Endothelial cell of umbilical vein (primary cell): Measurements from ENCODE around the gene RFC2.

ENCODE experiments used
- GATA2 ChIP-seq: IDR thresholded peaks from 2 replicates; pipeline ENCODE4 v1.7.0; 2011; ENCODE audit warnings: low read depth, mild to moderate bottlenecking, moderate library complexity, mixed read lengths, low read length; ENCODE audit not compliant: insufficient read length, insufficient read depth
- MYC ChIP-seq: IDR thresholded peaks from one replicate; pipeline ENCODE4 v1.6.1; 2011; ENCODE audit warnings: mild to moderate bottlenecking, low read depth, low read length
- POLR2A ChIP-seq: IDR thresholded peaks from 2 replicates; pipeline ENCODE4 v1.6.1; 2012; ENCODE audit warnings: low read depth, mild to moderate bottlenecking, control low read depth, low read length
- POLR2AphosphoS5 ChIP-seq: IDR thresholded peaks from 2 replicates; pipeline ENCODE4 v1.6.1; 2012; ENCODE audit warnings: low read depth, mild to moderate bottlenecking, control low read depth, low read length, moderate library complexity; ENCODE audit not compliant: insufficient read depth
- TF ChIP-seq, protein P1 (sequence below), 2 donors: IDR thresholded peaks; 1 replicate in 1 of 2; 2 replicates in 1 of 2; pipeline ENCODE4 v1.5.1; 2011; ENCODE audit warnings: low read length in 2 of 2, mild to moderate bottlenecking in 2 of 2, moderate library complexity in 2 of 2, control low read depth in 1 of 2, inconsistent platforms in 1 of 2, low read depth in 1 of 2; ENCODE audit not compliant: insufficient read depth in 1 of 2; ENCODE audit errors: extremely low read depth in 1 of 2

DNA sequence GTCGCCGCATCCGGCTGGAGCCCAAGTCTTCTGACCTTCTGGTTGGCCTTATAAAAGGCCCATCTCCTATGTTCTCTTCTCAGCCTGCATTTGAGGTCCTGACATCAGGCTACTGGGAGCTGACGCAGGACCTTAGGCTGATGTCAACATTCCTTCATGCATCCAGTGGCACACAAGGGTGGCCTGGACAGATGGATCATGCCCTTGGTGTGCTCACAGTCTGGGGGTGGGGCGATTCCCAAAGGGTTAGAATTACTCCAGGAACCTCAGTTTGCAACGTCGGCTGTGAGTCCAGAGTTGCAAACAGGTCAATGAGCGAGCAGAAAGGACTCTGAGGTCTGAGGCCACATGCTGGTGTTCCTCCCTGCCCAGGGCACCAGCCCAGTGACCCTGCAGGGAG is 26.8 kb upstream of the RFC2 start:
- TF ChIP-seq, protein P1, sequence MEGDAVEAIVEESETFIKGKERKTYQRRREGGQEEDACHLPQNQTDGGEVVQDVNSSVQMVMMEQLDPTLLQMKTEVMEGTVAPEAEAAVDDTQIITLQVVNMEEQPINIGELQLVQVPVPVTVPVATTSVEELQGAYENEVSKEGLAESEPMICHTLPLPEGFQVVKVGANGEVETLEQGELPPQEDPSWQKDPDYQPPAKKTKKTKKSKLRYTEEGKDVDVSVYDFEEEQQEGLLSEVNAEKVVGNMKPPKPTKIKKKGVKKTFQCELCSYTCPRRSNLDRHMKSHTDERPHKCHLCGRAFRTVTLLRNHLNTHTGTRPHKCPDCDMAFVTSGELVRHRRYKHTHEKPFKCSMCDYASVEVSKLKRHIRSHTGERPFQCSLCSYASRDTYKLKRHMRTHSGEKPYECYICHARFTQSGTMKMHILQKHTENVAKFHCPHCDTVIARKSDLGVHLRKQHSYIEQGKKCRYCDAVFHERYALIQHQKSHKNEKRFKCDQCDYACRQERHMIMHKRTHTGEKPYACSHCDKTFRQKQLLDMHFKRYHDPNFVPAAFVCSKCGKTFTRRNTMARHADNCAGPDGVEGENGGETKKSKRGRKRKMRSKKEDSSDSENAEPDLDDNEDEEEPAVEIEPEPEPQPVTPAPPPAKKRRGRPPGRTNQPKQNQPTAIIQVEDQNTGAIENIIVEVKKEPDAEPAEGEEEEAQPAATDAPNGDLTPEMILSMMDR (IDR thresholded peaks at IDR 0.05; ENCODE audit: extremely low read depth in 1 of 2, insufficient read depth in 1 of 2, low read depth in 1 of 2, low read length in 2 of 2) = no peak
- TF ChIP-seq GATA2 (no peak), POLR2AphosphoS5 (no peak), MYC (no peak), POLR2A (no peak)
